AG09319 (cell line): ENCODE measurements around the gene SCGN.

Experiments used
- DNase-seq: peaks from one replicate; pipeline ENCODE4 v3.0.0-alpha.2; 2010; ENCODE audit warnings: low read depth; ENCODE audit errors: extremely low read depth
- CTCF ChIP-seq: IDR thresholded peaks from 2 replicates; pipeline ENCODE4 v1.5.1; 2011; ENCODE audit warnings: low read depth, mild to moderate bottlenecking, inconsistent platforms, low read length, moderate library complexity

SCGN gene

GRCh38 chr6:25652007-25652515 lies at the start of gene SCGN:
Gene SCGN (plus strand): TSS chr6:25652215. CDS start chr6:25652404, 189 bp downstream.
- no peak for DNase-seq
- no peak for TF ChIP-seq CTCF

GRCh38 chr6:25602674-25602982 lies 49.4 kb upstream of the SCGN start:
- TF ChIP-seq CTCF, result no peak
- DNase-seq, result no peak

- TF ChIP-seq CTCF, result no peak
- DNase-seq, result no peak
Observed at GRCh38 chr6:25603251-25603650, 48.8 kb upstream of the SCGN start.

GRCh38 chr6:25606151-25606550 lies 45.9 kb upstream of the SCGN start:
- no peak for TF ChIP-seq CTCF
- DNase-seq, result no peak

GRCh38 chr6:25608558-25609174 lies 43.3 kb upstream of the SCGN start:
- TF ChIP-seq CTCF, result no peak
- DNase-seq, result no peak

GRCh38 chr6:25612666-25613065 lies 39.3 kb upstream of the SCGN start:
- no peak for TF ChIP-seq CTCF
- no peak for DNase-seq

GRCh38 chr6:25613415-25613814 lies 38.6 kb upstream of the SCGN start:
- no peak for TF ChIP-seq CTCF
- no peak for DNase-seq
